Neural cell (in vitro differentiated cells): Measurements from ENCODE around the gene C2orf49.

Experiments used
- EP300 ChIP-seq: fragments of 450-650 bp; conservative IDR thresholded peaks from 2 replicates; pipeline ENCODE4 v1.6.1; 2014; ENCODE audit warnings: antibody characterized with exemption, mild to moderate bottlenecking, moderate library complexity; ENCODE audit not compliant: poor library complexity, severe bottlenecking
- EZH2 ChIP-seq: fragments of 200-600, 300-800 bp; shearing (Covaris generic), sonication (generic); IDR thresholded peaks from 2 replicates; pipeline ENCODE4 v1.6.1; 2014; ENCODE audit warnings: antibody characterized with exemption, low read length, borderline replicate concordance, mild to moderate bottlenecking; ENCODE audit not compliant: insufficient read depth, poor library complexity, severe bottlenecking
- POLR2AphosphoS5 ChIP-seq: IDR thresholded peaks from 2 replicates; pipeline ENCODE4 v1.6.1; 2012
- RAD21 ChIP-seq: fragments of 450-650 bp; conservative IDR thresholded peaks from 2 replicates; pipeline ENCODE4 v1.6.1; 2014; ENCODE audit warnings: antibody characterized with exemption, mild to moderate bottlenecking, moderate library complexity
- SMC3 ChIP-seq: fragments of 450-650 bp; conservative IDR thresholded peaks from 2 replicates; pipeline ENCODE4 v1.6.1; 2014; ENCODE audit warnings: antibody characterized with exemption, mild to moderate bottlenecking, moderate library complexity; ENCODE audit not compliant: poor library complexity
- TAF1 ChIP-seq: IDR thresholded peaks from 2 replicates; pipeline ENCODE4 v1.6.1; 2012; ENCODE audit warnings: low read depth
- TF ChIP-seq, protein P1 (sequence below): fragments of 450-650 bp; IDR thresholded peaks from 2 replicates; pipeline ENCODE4 v1.5.1; 2014; ENCODE audit warnings: antibody characterized with exemption, mild to moderate bottlenecking, moderate library complexity; ENCODE audit not compliant: poor library complexity, severe bottlenecking

DNA sequence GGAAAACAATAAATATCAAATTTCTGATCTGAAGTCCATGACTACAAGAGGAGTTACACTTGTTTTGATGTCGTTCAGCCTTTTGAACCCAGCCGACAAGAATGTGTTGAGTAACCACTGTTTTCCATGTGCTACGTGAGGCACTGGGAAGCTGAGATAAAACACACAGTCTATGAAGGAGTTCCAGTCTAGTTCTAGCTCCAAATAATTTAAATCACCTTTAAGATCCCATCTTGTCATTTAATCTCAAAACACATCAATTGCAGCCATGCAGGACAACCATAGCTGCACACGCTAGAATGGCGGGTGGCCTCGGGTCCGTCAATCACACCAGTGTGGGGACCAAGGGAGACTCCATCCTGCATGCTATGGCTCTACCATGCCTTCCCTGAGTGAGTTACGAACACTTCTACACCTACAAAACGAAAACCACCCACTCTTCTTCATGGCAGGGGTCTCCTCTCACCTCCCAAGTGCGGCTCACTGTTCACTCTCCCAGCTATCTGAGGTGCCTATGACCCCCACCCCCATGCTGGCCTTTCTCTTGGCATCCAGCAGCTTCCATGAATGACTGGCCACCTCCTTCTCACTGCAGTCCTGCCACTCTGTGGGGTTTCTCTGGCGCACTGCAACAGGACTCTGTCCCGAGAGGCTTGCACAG, 57.7 kb downstream of the C2orf49 start:
- TF ChIP-seq POLR2AphosphoS5 (no peak), TAF1 (no peak), EZH2 (no peak), EP300 (no peak), SMC3 (no peak), RAD21 (no peak)
- TF ChIP-seq, protein P1, sequence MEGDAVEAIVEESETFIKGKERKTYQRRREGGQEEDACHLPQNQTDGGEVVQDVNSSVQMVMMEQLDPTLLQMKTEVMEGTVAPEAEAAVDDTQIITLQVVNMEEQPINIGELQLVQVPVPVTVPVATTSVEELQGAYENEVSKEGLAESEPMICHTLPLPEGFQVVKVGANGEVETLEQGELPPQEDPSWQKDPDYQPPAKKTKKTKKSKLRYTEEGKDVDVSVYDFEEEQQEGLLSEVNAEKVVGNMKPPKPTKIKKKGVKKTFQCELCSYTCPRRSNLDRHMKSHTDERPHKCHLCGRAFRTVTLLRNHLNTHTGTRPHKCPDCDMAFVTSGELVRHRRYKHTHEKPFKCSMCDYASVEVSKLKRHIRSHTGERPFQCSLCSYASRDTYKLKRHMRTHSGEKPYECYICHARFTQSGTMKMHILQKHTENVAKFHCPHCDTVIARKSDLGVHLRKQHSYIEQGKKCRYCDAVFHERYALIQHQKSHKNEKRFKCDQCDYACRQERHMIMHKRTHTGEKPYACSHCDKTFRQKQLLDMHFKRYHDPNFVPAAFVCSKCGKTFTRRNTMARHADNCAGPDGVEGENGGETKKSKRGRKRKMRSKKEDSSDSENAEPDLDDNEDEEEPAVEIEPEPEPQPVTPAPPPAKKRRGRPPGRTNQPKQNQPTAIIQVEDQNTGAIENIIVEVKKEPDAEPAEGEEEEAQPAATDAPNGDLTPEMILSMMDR, result no peak
